ENCODE measurements around the gene PTGER1. TPM values are rescaled to one million over a fixed set of nuclear protein-coding genes. Genes with fewer than 3 reads are reported as not detected.

The PTGER1 gene
- total and polyA plus RNA-seq, 9 of the 15 experiments (the other 6 are each of a cell fraction or from before 2014, with no cell fraction given): 0.06 to 0.36 (median 0.31) TPM; not detected in 5

GRCh38 chr19:14425696-14426138, 49.4 kb downstream of the PTGER1 start (continued):
- TF ChIP-seq MXD1 (CRISPR knock-in tag; IDR thresholded peaks at IDR 0.05; ENCODE audit: borderline replicate concordance, poor library complexity, severe bottlenecking) (no peak), IRF9 (tag; IDR thresholded peaks at IDR 0.05) (no peak), ZEB2 (IDR thresholded peaks at IDR 0.05) (peak; percentile 82), MXI1 (IDR thresholded peaks at IDR 0.05; ENCODE audit: low read depth, low read length) (no peak), NFYB (IDR thresholded peaks at IDR 0.05; ENCODE audit: extremely low read depth, insufficient read length) (no peak), HCFC1 (IDR thresholded peaks at IDR 0.05; ENCODE audit: low read depth, low read length) (no peak), BHLHE40 (IDR thresholded peaks at IDR 0.05; ENCODE audit: low read length) (no peak), ZNF140 (CRISPR knock-in tag; IDR thresholded peaks at IDR 0.05) (no peak), MTA3 (IDR thresholded peaks at IDR 0.05; ENCODE audit: borderline replicate concordance) (peak; percentile 50; the same call in 1 of the 2 replicates), NFATC3 (IDR thresholded peaks at IDR 0.05) (no peak), ILK (tag; IDR thresholded peaks at IDR 0.05; ENCODE audit: borderline replicate concordance, low read depth) (no peak), HNRNPK (IDR thresholded peaks at IDR 0.05; ENCODE audit: low read depth, low read length, poor library complexity, severe bottlenecking) (no peak), SNRNP70 (optimal IDR thresholded peaks at IDR 0.05; ENCODE audit: low read depth, low read length) (no peak), TRIM28 (IDR thresholded peaks at IDR 0.05) (no peak), SRSF7 (optimal IDR thresholded peaks at IDR 0.05; ENCODE audit: low read depth, low read length) (no peak), MAFF (IDR thresholded peaks at IDR 0.05; ENCODE audit: low read length) (no peak), MAZ (CRISPR knock-in tag; conservative IDR thresholded peaks at IDR 0.05 in 1 of 2, IDR thresholded peaks at IDR 0.05 in 1 of 2) (no peak), ZSCAN29 (IDR thresholded peaks at IDR 0.05) (no peak), BDP1 (IDR thresholded peaks at IDR 0.05; ENCODE audit: insufficient read depth, insufficient read length) (no peak), ZNF282 (CRISPR knock-in tag; IDR thresholded peaks at IDR 0.05) (no peak), ZNF696 (CRISPR knock-in tag; conservative IDR thresholded peaks at IDR 0.05) (no peak), SRF (CRISPR knock-in tag; IDR thresholded peaks at IDR 0.05) (no peak), SMARCE1 (IDR thresholded peaks at IDR 0.05) (peak; percentile 72), RHOXF2B (CRISPR knock-in tag; conservative IDR thresholded peaks at IDR 0.05) (no peak), CTBP1 (IDR thresholded peaks at IDR 0.05; ENCODE audit: borderline replicate concordance) (peak; percentile 76), SIRT6 (IDR thresholded peaks at IDR 0.05; ENCODE audit: low read depth, low read length) (no peak)
- TF ChIP-seq, protein P1, sequence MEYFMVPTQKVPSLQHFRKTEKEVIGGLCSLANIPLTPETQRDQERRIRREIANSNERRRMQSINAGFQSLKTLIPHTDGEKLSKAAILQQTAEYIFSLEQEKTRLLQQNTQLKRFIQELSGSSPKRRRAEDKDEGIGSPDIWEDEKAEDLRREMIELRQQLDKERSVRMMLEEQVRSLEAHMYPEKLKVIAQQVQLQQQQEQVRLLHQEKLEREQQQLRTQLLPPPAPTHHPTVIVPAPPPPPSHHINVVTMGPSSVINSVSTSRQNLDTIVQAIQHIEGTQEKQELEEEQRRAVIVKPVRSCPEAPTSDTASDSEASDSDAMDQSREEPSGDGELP (CRISPR knock-in tag; IDR thresholded peaks at IDR 0.05; ENCODE audit: borderline replicate concordance): no peak
- TF ChIP-seq, protein P2, sequence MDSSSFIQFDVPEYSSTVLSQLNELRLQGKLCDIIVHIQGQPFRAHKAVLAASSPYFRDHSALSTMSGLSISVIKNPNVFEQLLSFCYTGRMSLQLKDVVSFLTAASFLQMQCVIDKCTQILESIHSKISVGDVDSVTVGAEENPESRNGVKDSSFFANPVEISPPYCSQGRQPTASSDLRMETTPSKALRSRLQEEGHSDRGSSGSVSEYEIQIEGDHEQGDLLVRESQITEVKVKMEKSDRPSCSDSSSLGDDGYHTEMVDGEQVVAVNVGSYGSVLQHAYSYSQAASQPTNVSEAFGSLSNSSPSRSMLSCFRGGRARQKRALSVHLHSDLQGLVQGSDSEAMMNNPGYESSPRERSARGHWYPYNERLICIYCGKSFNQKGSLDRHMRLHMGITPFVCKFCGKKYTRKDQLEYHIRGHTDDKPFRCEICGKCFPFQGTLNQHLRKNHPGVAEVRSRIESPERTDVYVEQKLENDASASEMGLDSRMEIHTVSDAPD (CRISPR knock-in tag; IDR thresholded peaks at IDR 0.05): no peak
